Liver (tissue), 9 donors: ENCODE measurements around the gene CTNND1. TPM values are rescaled to one million over a fixed set of nuclear protein-coding genes. Genes with fewer than 3 reads are reported as not detected.

Experiments used
- DNase-seq: peaks from one replicate; pipeline ENCODE4 v3.0.0-alpha.2; 2017; ENCODE audit warnings: low spot score
- H3K27ac ChIP-seq, 2 donors: one replicate each; pipeline ENCODE4 v1.7.0; 2013; ENCODE audit warnings: inconsistent platforms in 2 of 2, low read length in 2 of 2, control low read depth in 1 of 2, low read depth in 1 of 2, mild to moderate bottlenecking in 1 of 2
- H3K27me3 ChIP-seq, 4 donors: one replicate each; pipeline versions ENCODE4 v1.6.1 to v1.7.0; 2013; ENCODE audit warnings: low read length in 3 of 4, inconsistent platforms in 1 of 4, mild to moderate bottlenecking in 1 of 4, moderate library complexity in 1 of 4; ENCODE audit not compliant: control insufficient read depth in 4 of 4, insufficient read depth in 4 of 4
- H3K36me3 ChIP-seq, 4 donors: one replicate each; pipeline versions ENCODE4 v1.6.1 to v1.7.0; 2013; ENCODE audit warnings: low read length in 3 of 4, mild to moderate bottlenecking in 3 of 4, low read depth in 1 of 4, moderate library complexity in 1 of 4; ENCODE audit not compliant: control insufficient read depth in 4 of 4, insufficient read depth in 3 of 4
- H3K4me1 ChIP-seq, 4 donors: one replicate each; pipeline versions ENCODE4 v1.6.1 to v1.7.0; 2013; ENCODE audit warnings: low read length in 3 of 4, mild to moderate bottlenecking in 3 of 4, moderate library complexity in 1 of 4; ENCODE audit not compliant: control insufficient read depth in 4 of 4, insufficient read depth in 4 of 4
- H3K4me3 ChIP-seq, 3 donors: one replicate each; pipeline versions ENCODE4 v1.6.1 to v1.7.0; 2013; ENCODE audit warnings: low read length in 3 of 3, control low read depth in 1 of 3, low read depth in 1 of 3, mild to moderate bottlenecking in 1 of 3
- H3K9ac ChIP-seq, 2 donors: one replicate each; pipeline ENCODE4 v1.7.0; 2013; ENCODE audit warnings: low read length in 2 of 2, mild to moderate bottlenecking in 2 of 2, moderate library complexity in 2 of 2, control low read depth in 1 of 2, low read depth in 1 of 2
- H3K9me3 ChIP-seq, 4 donors: one replicate each; pipeline versions ENCODE4 v1.6.1 to v1.7.0; 2013; ENCODE audit warnings: low read length in 3 of 4; ENCODE audit not compliant: control insufficient read depth in 4 of 4
- EGR1 ChIP-seq, 2 donors: IDR thresholded peaks; 2 replicates each; pipeline ENCODE4 v1.6.1; 2016 to 2018; ENCODE audit warnings: antibody characterized with exemption in 2 of 2, low read depth in 2 of 2
- GABPA ChIP-seq, 2 donors: IDR thresholded peaks in 1 of 2; conservative IDR thresholded peaks in 1 of 2; 2 replicates each; pipeline ENCODE4 v1.6.1; 2016; ENCODE audit warnings: antibody characterized with exemption in 2 of 2, mild to moderate bottlenecking in 1 of 2, moderate library complexity in 1 of 2
- HNF4G ChIP-seq: IDR thresholded peaks from 2 replicates; pipeline ENCODE4 v1.6.1; 2016; ENCODE audit warnings: antibody characterized with exemption
- JUND ChIP-seq, 2 donors: IDR thresholded peaks; 2 replicates each; pipeline ENCODE4 v1.6.1; 2016; ENCODE audit warnings: antibody characterized with exemption in 2 of 2
- NR2F2 ChIP-seq: IDR thresholded peaks from 2 replicates; pipeline ENCODE4 v1.6.1; 2016; ENCODE audit warnings: antibody characterized with exemption
- RXRA ChIP-seq, 2 donors: IDR thresholded peaks; 2 replicates each; pipeline ENCODE4 v1.6.1; 2017 to 2018; ENCODE audit warnings: antibody characterized with exemption in 2 of 2, mild to moderate bottlenecking in 1 of 2
- SP1 ChIP-seq: IDR thresholded peaks from 2 replicates; pipeline ENCODE4 v1.6.1; 2018; ENCODE audit warnings: antibody characterized with exemption, mild to moderate bottlenecking
- TAF1 ChIP-seq: conservative IDR thresholded peaks from 2 replicates; pipeline ENCODE4 v1.6.1; 2016; ENCODE audit warnings: antibody characterized with exemption, mild to moderate bottlenecking
- YY1 ChIP-seq: IDR thresholded peaks from 2 replicates; pipeline ENCODE4 v1.6.1; 2016; ENCODE audit warnings: antibody characterized with exemption, mild to moderate bottlenecking
- WGBS: extraction: QIAGEN DNeasy Blood & Tissue Kit; methylation state at CpG from one replicate; pipeline ENCODE4 v1.1.7; 2013; 5-methylcytosine and 5-hydroxymethylcytosine counted together
- polyA plus RNA-seq, 2 donors: library from polyadenylated mRNA; stranded (reverse) in 1 of 2; unstranded in 1 of 2; fragments of 200-250 nt in 1 of 2; fragments of >200 nt in 1 of 2; fragmentation: Nextera tagmentation in 1 of 2; extraction: Ambion mirVana in 1 of 2; gene quantifications; one replicate each; pipeline versions ENCODE4 v1.2.1 to v1.2.3, GENCODE V29; 2013 to 2015
- total RNA-seq, 2 donors: library from RNA; depleted of rRNA; stranded (reverse); fragments of >200 nt; gene quantifications; one replicate each; pipeline ENCODE4 v1.2.3, GENCODE V29; 2014
- TF ChIP-seq, protein P1 (sequence below): IDR thresholded peaks from 2 replicates; pipeline ENCODE4 v1.6.1; 2016; ENCODE audit warnings: antibody characterized with exemption
- TF ChIP-seq, protein P2 (sequence below): fragments of 150-350 bp; IDR thresholded peaks from 2 replicates; pipeline ENCODE4 v1.5.1; 2017; ENCODE audit warnings: improper control_type of control experiment, low read depth, low read length; ENCODE audit not compliant: missing input control
- TF ChIP-seq, protein P3 (sequence below): IDR thresholded peaks from 2 replicates; pipeline ENCODE4 v1.6.1; 2016; ENCODE audit warnings: antibody characterized with exemption
- TF ChIP-seq, protein P4 (sequence below): IDR thresholded peaks from 2 replicates; pipeline ENCODE4 v1.6.1; 2016; ENCODE audit warnings: antibody characterized with exemption
- TF ChIP-seq, protein P5 (sequence below): IDR thresholded peaks from 2 replicates; pipeline ENCODE4 v1.6.1; 2016; ENCODE audit warnings: antibody characterized with exemption, mild to moderate bottlenecking
- donor health status: healthy.
- donor health status: healthy.
- donor health status: healthy.
- donor health status: healthy.
- donor health status: healthy.

Gene CTNND1
- total and polyA plus RNA-seq, 4 donors: 21.5 to 97.1 (median 58.0) TPM

DNA sequence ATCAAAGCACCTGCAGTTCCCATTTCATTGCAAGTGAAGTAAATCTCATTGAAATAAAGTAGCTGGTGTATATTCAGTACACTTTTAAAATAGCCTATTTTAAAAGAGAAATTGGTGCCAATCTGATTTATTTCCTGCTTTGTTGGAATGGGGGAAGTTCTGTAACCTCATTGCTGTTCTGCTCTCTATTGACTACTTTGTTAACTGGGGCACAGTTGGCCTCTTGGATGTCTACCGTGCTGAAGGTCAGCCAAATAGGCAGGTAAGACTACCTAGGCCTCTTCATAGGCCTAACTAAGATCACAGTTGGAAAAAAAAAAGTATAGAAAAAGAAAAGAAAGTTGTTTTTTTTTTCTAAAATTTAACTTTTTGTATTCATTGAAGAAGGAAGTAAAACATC, 9.2 kb downstream of the CTNND1 start (continued):
- TF ChIP-seq, protein P1, sequence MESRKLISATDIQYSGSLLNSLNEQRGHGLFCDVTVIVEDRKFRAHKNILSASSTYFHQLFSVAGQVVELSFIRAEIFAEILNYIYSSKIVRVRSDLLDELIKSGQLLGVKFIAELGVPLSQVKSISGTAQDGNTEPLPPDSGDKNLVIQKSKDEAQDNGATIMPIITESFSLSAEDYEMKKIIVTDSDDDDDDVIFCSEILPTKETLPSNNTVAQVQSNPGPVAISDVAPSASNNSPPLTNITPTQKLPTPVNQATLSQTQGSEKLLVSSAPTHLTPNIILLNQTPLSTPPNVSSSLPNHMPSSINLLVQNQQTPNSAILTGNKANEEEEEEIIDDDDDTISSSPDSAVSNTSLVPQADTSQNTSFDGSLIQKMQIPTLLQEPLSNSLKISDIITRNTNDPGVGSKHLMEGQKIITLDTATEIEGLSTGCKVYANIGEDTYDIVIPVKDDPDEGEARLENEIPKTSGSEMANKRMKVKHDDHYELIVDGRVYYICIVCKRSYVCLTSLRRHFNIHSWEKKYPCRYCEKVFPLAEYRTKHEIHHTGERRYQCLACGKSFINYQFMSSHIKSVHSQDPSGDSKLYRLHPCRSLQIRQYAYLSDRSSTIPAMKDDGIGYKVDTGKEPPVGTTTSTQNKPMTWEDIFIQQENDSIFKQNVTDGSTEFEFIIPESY: peak; percentile 16
- TF ChIP-seq, protein P2, sequence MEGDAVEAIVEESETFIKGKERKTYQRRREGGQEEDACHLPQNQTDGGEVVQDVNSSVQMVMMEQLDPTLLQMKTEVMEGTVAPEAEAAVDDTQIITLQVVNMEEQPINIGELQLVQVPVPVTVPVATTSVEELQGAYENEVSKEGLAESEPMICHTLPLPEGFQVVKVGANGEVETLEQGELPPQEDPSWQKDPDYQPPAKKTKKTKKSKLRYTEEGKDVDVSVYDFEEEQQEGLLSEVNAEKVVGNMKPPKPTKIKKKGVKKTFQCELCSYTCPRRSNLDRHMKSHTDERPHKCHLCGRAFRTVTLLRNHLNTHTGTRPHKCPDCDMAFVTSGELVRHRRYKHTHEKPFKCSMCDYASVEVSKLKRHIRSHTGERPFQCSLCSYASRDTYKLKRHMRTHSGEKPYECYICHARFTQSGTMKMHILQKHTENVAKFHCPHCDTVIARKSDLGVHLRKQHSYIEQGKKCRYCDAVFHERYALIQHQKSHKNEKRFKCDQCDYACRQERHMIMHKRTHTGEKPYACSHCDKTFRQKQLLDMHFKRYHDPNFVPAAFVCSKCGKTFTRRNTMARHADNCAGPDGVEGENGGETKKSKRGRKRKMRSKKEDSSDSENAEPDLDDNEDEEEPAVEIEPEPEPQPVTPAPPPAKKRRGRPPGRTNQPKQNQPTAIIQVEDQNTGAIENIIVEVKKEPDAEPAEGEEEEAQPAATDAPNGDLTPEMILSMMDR: no peak
- TF ChIP-seq, protein P3, sequence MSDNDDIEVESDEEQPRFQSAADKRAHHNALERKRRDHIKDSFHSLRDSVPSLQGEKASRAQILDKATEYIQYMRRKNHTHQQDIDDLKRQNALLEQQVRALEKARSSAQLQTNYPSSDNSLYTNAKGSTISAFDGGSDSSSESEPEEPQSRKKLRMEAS: no peak
- TF ChIP-seq TAF1: no peak
- TF ChIP-seq, protein P4, sequence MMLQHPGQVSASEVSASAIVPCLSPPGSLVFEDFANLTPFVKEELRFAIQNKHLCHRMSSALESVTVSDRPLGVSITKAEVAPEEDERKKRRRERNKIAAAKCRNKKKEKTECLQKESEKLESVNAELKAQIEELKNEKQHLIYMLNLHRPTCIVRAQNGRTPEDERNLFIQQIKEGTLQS: no peak
- peak in 1 of 2 donors; percentile 34 for TF ChIP-seq GABPA (IDR thresholded peaks at IDR 0.05 in 1 of 2, conservative IDR thresholded peaks at IDR 0.05 in 1 of 2)

DNA sequence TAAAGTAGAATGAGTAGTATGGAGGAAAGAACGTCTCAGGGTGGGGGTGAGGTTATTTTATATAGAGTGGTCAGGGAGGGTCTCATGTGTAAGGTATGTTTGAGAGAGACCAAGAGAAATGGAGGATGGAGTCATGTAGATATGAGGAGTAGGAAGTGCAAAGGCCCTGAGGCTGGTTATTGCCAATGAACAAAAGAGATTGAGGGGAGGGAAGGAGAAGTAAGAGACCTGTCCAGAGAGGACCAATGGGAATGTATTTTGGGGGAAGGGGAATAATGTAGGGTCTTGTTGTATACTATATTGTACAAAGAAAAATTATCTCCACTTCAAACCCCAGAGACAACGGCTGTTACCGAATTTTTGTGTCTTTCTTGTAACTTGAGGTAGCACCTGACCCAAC, 9.8 kb downstream of the CTNND1 start:
- Histone ChIP-seq H3K9me3 (no peaks in the 10 kb centered on the region), H3K4me3 (no peak overlapping the region), H3K9ac (no peak overlapping the region), H3K36me3 (no peaks in the 10 kb centered on the region), H3K27ac (no peak overlapping the region), H3K4me1 (peaks cover 15 to 59% (median 51%) of the 10 kb centered on the region in 4 donors), H3K27me3 (no peaks in the 10 kb centered on the region)
- TF ChIP-seq HNF4G (no peak), NR2F2 (no peak), EGR1 (IDR thresholded peaks at IDR 0.05; ENCODE audit: low read depth in 2 of 2) (no peak), YY1 (no peak), RXRA (IDR thresholded peaks at IDR 0.05) (no peak), SP1 (no peak), TAF1 (no peak)
- TF ChIP-seq, protein P1: no peak
- TF ChIP-seq, protein P3: no peak
- 96% methylated on average over 3 of the region's 3 CpGs for WGBS
- no peak for DNase-seq

DNA sequence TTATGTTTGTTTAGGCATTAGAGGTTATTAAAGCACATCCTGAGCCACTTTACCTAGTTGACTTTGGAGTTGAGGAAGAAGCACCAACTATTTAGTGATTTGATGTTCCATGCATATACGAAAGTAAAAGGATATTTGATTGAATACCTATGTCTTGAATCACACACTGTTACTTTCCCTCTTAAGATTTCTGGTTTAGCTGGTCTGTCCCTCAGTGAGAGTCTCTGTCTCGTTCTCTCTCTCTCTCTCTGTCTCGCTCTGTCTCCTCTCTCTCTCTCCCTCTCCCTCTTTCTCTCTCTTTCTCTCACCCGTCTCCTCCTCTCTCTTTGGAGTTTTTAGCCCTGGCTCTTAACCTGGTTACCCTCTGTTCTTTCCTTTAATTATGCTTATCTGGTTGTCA, 11.0 kb downstream of the CTNND1 start:
- H3K27me3 ChIP-seq: no peaks in the 10 kb centered on the region
- H3K4me1 ChIP-seq: peaks cover 20 to 65% (median 60%) of the 10 kb centered on the region in 4 donors
- no peaks in the 10 kb centered on the region for H3K36me3 ChIP-seq
- no peak for DNase-seq
- H3K4me3 ChIP-seq: no peak overlapping the region
- WGBS: 80% methylated on average over 4 of the region's 4 CpGs
- H3K9me3 ChIP-seq: no peaks in the 10 kb centered on the region
- no peak for TF ChIP-seq JUND (IDR thresholded peaks at IDR 0.05)
- TF ChIP-seq, protein P5, sequence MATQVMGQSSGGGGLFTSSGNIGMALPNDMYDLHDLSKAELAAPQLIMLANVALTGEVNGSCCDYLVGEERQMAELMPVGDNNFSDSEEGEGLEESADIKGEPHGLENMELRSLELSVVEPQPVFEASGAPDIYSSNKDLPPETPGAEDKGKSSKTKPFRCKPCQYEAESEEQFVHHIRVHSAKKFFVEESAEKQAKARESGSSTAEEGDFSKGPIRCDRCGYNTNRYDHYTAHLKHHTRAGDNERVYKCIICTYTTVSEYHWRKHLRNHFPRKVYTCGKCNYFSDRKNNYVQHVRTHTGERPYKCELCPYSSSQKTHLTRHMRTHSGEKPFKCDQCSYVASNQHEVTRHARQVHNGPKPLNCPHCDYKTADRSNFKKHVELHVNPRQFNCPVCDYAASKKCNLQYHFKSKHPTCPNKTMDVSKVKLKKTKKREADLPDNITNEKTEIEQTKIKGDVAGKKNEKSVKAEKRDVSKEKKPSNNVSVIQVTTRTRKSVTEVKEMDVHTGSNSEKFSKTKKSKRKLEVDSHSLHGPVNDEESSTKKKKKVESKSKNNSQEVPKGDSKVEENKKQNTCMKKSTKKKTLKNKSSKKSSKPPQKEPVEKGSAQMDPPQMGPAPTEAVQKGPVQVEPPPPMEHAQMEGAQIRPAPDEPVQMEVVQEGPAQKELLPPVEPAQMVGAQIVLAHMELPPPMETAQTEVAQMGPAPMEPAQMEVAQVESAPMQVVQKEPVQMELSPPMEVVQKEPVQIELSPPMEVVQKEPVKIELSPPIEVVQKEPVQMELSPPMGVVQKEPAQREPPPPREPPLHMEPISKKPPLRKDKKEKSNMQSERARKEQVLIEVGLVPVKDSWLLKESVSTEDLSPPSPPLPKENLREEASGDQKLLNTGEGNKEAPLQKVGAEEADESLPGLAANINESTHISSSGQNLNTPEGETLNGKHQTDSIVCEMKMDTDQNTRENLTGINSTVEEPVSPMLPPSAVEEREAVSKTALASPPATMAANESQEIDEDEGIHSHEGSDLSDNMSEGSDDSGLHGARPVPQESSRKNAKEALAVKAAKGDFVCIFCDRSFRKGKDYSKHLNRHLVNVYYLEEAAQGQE: no peak
- no peak overlapping the region for H3K27ac ChIP-seq
- no peak overlapping the region for H3K9ac ChIP-seq
